Glutamatergic neuron (in vitro differentiated cells): Measurements from ENCODE around the gene IDUA. TPM values are rescaled to one million over a fixed set of nuclear protein-coding genes. Genes with fewer than 3 reads are reported as not detected.

Source experiments
- DNase-seq: peaks from one replicate; pipeline ENCODE4 v3.0.0; 2022
- H3K27ac Mint-ChIP-seq: one replicate; pipeline ENCODE4 v1.8.0; 2020; ENCODE audit warnings: mild to moderate bottlenecking, mixed read lengths, inconsistent platforms; ENCODE audit not compliant: unreplicated experiment
- H3K27me3 Mint-ChIP-seq: one replicate; pipeline ENCODE4 v1.8.0; 2020; ENCODE audit warnings: mild to moderate bottlenecking, moderate library complexity, mixed read lengths, inconsistent platforms; ENCODE audit not compliant: unreplicated experiment
- H3K36me3 Mint-ChIP-seq: one replicate; pipeline ENCODE4 v1.8.0; 2020; ENCODE audit warnings: mild to moderate bottlenecking, mixed read lengths, inconsistent platforms; ENCODE audit not compliant: unreplicated experiment
- H3K4me1 Mint-ChIP-seq: one replicate; pipeline ENCODE4 v1.8.0; 2020; ENCODE audit warnings: mild to moderate bottlenecking, low read depth, mixed read lengths, inconsistent platforms; ENCODE audit not compliant: unreplicated experiment
- H3K4me3 Mint-ChIP-seq: one replicate; pipeline ENCODE4 v1.8.0; 2020; ENCODE audit warnings: mild to moderate bottlenecking, mixed read lengths, inconsistent platforms; ENCODE audit not compliant: unreplicated experiment
- H3K9me3 Mint-ChIP-seq: one replicate; pipeline ENCODE4 v1.8.0; 2020; ENCODE audit warnings: mild to moderate bottlenecking, moderate library complexity, mixed read lengths, inconsistent platforms; ENCODE audit not compliant: unreplicated experiment
- total RNA-seq: library from RNA; stranded (reverse); fragmentation: NEBNext Ultra II Directional; extraction: Animal tissue kit (Norgen Biotek cat#: 25700); gene quantifications from one replicate; pipeline ENCODE4 v1.2.1, GENCODE V29; 2021; ENCODE audit not compliant: unreplicated experiment
- TF ChIP-seq, protein P1 (sequence below): fragments of 200-600 bp; sonication (generic); IDR thresholded peaks from one replicate; pipeline ENCODE4 v1.5.0; 2021; ENCODE audit not compliant: partially characterized antibody, unreplicated experiment

IDUA gene
- total RNA-seq, 1 donor from 2014 or later = 20.3 TPM

DNA sequence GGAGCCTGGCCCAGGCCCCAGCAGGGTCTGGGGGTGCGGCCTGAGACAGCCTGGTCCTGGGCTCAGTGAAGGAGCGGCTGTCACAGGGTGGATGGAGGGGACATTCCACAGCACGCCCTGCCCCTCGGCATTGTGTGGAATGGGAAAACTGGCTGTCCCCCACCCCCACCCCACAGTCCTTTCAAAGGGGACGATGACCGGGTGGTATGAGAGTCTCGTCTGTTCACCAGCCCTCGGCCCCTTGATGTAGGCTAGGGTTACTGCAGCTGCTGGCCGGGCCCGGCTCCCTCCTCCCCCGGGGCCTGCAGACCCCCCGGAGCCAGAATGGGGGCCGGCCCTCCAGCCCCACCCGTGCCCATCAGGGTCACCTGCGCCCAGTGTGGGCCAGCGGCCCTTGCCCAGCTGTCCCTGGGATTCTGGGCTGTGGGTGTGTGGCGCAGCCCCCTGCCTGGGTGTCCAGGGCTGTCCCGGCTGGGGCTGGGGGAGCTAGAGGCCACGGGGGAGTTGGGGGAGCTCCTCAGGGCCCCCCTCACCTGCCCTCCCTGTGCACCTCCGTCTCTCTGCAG, 36.3 kb downstream of the IDUA start:
- Mint-ChIP-seq H3K36me3 (no peaks in the 10 kb centered on the region), H3K27me3 (peaks cover 5% of the 10 kb centered on the region), H3K9me3 (peaks cover 5% of the 10 kb centered on the region), H3K4me3 (no peak overlapping the region), H3K4me1 (peaks cover 1% of the 10 kb centered on the region), H3K27ac (no peak overlapping the region)
- TF ChIP-seq, protein P1, sequence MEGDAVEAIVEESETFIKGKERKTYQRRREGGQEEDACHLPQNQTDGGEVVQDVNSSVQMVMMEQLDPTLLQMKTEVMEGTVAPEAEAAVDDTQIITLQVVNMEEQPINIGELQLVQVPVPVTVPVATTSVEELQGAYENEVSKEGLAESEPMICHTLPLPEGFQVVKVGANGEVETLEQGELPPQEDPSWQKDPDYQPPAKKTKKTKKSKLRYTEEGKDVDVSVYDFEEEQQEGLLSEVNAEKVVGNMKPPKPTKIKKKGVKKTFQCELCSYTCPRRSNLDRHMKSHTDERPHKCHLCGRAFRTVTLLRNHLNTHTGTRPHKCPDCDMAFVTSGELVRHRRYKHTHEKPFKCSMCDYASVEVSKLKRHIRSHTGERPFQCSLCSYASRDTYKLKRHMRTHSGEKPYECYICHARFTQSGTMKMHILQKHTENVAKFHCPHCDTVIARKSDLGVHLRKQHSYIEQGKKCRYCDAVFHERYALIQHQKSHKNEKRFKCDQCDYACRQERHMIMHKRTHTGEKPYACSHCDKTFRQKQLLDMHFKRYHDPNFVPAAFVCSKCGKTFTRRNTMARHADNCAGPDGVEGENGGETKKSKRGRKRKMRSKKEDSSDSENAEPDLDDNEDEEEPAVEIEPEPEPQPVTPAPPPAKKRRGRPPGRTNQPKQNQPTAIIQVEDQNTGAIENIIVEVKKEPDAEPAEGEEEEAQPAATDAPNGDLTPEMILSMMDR = no peak
- DNase-seq = no peak

DNA sequence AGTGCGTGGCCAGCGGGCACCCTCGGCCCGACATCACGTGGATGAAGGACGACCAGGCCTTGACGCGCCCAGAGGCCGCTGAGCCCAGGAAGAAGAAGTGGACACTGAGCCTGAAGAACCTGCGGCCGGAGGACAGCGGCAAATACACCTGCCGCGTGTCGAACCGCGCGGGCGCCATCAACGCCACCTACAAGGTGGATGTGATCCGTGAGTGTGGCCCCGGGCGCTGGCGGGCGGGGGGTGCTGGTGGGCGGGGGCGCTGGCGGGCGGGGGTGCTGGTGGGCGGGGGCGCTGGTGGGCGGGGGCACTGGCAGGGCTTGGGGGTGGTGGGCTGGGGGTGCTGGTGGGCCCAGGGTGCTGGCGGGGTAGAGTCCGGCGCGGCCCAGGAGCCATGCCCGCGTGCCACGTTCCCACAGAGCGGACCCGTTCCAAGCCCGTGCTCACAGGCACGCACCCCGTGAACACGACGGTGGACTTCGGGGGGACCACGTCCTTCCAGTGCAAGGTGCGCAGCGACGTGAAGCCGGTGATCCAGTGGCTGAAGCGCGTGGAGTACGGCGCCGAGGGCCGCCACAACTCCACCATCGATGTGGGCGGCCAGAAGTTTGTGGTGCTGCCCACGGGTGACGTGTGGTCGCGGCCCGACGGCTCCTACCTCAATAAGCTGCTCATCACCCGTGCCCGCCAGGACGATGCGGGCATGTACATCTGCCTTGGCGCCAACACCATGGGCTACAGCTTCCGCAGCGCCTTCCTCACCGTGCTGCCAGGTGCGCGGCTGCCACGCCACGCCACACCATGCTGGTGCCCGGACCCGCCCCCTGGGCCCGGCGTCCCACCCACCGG, 37.3 kb downstream of the IDUA start:
- peaks cover 5% of the 10 kb centered on the region for H3K27me3 Mint-ChIP-seq
- H3K4me1 Mint-ChIP-seq = peaks cover 1% of the 10 kb centered on the region
- no peak overlapping the region for H3K4me3 Mint-ChIP-seq
- H3K27ac Mint-ChIP-seq = no peak overlapping the region
- no peak for DNase-seq
- TF ChIP-seq, protein P1 = no peak
- H3K9me3 Mint-ChIP-seq = peaks cover 5% of the 10 kb centered on the region
- no peaks in the 10 kb centered on the region for H3K36me3 Mint-ChIP-seq

DNA sequence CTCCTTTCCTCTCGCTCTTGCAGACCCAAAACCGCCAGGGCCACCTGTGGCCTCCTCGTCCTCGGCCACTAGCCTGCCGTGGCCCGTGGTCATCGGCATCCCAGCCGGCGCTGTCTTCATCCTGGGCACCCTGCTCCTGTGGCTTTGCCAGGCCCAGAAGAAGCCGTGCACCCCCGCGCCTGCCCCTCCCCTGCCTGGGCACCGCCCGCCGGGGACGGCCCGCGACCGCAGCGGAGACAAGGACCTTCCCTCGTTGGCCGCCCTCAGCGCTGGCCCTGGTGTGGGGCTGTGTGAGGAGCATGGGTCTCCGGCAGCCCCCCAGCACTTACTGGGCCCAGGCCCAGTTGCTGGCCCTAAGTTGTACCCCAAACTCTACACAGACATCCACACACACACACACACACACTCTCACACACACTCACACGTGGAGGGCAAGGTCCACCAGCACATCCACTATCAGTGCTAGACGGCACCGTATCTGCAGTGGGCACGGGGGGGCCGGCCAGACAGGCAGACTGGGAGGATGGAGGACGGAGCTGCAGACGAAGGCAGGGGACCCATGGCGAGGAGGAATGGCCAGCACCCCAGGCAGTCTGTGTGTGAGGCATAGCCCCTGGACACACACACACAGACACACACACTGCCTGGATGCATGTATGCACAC, 38.2 kb downstream of the IDUA start:
- Mint-ChIP-seq H3K9me3 (peaks cover 5% of the 10 kb centered on the region), H3K4me3 (no peak overlapping the region), H3K27ac (no peak overlapping the region), H3K36me3 (no peaks in the 10 kb centered on the region), H3K27me3 (peaks cover 5% of the 10 kb centered on the region), H3K4me1 (peaks cover 1% of the 10 kb centered on the region)
- TF ChIP-seq, protein P1 = no peak
- no peak for DNase-seq

DNA sequence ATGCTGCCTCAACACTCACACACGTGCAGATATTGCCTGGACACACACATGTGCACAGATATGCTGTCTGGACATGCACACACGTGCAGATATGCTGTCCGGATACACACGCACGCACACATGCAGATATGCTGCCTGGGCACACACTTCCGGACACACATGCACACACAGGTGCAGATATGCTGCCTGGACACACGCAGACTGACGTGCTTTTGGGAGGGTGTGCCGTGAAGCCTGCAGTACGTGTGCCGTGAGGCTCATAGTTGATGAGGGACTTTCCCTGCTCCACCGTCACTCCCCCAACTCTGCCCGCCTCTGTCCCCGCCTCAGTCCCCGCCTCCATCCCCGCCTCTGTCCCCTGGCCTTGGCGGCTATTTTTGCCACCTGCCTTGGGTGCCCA, 39.3 kb downstream of the IDUA start:
- TF ChIP-seq, protein P1 = no peak
- Mint-ChIP-seq H3K27me3 (peaks cover 5% of the 10 kb centered on the region), H3K4me1 (peaks cover 1% of the 10 kb centered on the region), H3K9me3 (peaks cover 5% of the 10 kb centered on the region), H3K36me3 (no peaks in the 10 kb centered on the region), H3K27ac (no peak overlapping the region), H3K4me3 (no peak overlapping the region)
- DNase-seq = no peak
